HT1080 (cell line): ENCODE data around the gene NOL7. TPM values are rescaled to one million over a fixed set of nuclear protein-coding genes. Genes with fewer than 3 reads are reported as not detected.

ENCODE experiments used
- DNase-seq: peaks from one replicate; pipeline ENCODE4 v3.0.0-alpha.2; 2015; ENCODE audit warnings: low read depth
- total RNA-seq: library from RNA; depleted of rRNA; stranded (reverse); fragments of >200 nt; shearing (Covaris generic); gene quantifications from 2 replicates; pipeline ENCODE4 v1.2.3, GENCODE V29; 2014

NOL7 gene
- total RNA-seq, 1 experiment from 2014 or later: 108 TPM

GRCh38 chr6:13593720-13594119 lies 21.4 kb upstream of the NOL7 start:
- peak; percentile 11 for DNase-seq

GRCh38 chr6:13597073-13597472 lies 18.1 kb upstream of the NOL7 start:
- no peak for DNase-seq

- no peak for DNase-seq
These were observed 15.1 kb upstream of the NOL7 start for GRCh38 chr6:13600036-13600435.

- no peak for DNase-seq
These were observed 11.0 kb upstream of the NOL7 start for GRCh38 chr6:13604135-13604534.

GRCh38 chr6:13604546-13605416 lies 10.4 kb upstream of the NOL7 start:
- no peak for DNase-seq

- no peak for DNase-seq
These were observed 9.5 kb upstream of the NOL7 start for GRCh38 chr6:13605634-13606033.

GRCh38 chr6:13611715-13612114 lies 3.4 kb upstream of the NOL7 start:
- DNase-seq: no peak

GRCh38 chr6:13613029-13613594 lies 2.0 kb upstream of the NOL7 start:
- no peak for DNase-seq

GRCh38 chr6:13614126-13614925 lies 809 bp upstream of the NOL7 start:
- no peak for DNase-seq

GRCh38 chr6:13615792-13616120 lies 621 bp downstream of the NOL7 start:
- DNase-seq: peak; percentile 16

- DNase-seq: no peak
These were observed 1.9 kb downstream of the NOL7 start for GRCh38 chr6:13617066-13617465.

GRCh38 chr6:13624871-13625288 lies 9.7 kb downstream of the NOL7 start:
- DNase-seq: peak; percentile 8

GRCh38 chr6:13629459-13630116 lies 14.5 kb downstream of the NOL7 start:
- DNase-seq: no peak

GRCh38 chr6:13630499-13630898 lies 15.4 kb downstream of the NOL7 start:
- no peak for DNase-seq

GRCh38 chr6:13633343-13633742 lies 18.2 kb downstream of the NOL7 start:
- DNase-seq: no peak

GRCh38 chr6:13635948-13636658 lies 21.0 kb downstream of the NOL7 start:
- DNase-seq: no peak

GRCh38 chr6:13638014-13638413 lies 22.9 kb downstream of the NOL7 start:
- no peak for DNase-seq

- no peak for DNase-seq
These were observed 23.5 kb downstream of the NOL7 start for GRCh38 chr6:13638626-13639025.

- DNase-seq: no peak
These were observed 26.2 kb downstream of the NOL7 start for GRCh38 chr6:13641315-13641714.

- DNase-seq: no peak
These were observed 28.0 kb downstream of the NOL7 start for GRCh38 chr6:13643125-13643524.

- no peak for DNase-seq
These were observed 33.7 kb downstream of the NOL7 start for GRCh38 chr6:13648850-13649249.
